Measurements from ENCODE around the gene HTT. TPM values are rescaled to one million over a fixed set of nuclear protein-coding genes. Genes with fewer than 3 reads are reported as not detected.

HTT gene
- total and polyA plus RNA-seq, 12 donors: 16.1 to 77.1 (median 47.1) TPM

DNA sequence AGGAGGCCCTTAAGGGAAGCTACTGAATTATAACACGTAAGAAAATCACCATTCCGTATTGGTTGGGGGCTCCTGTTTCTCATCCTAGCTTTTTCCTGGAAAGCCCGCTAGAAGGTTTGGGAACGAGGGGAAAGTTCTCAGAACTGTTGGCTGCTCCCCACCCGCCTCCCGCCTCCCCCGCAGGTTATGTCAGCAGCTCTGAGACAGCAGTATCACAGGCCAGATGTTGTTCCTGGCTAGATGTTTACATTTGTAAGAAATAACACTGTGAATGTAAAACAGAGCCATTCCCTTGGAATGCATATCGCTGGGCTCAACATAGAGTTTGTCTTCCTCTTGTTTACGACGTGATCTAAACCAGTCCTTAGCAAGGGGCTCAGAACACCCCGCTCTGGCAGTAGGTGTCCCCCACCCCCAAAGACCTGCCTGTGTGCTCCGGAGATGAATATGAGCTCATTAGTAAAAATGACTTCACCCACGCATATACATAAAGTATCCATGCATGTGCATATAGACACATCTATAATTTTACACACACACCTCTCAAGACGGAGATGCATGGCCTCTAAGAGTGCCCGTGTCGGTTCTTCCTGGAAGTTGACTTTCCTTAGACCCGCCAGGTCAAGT lies 167.5 kb downstream of the HTT start:
- H3K9me3 ChIP-seq (replicated peaks in 1 of 3): no peaks in the 10 kb centered on the region
- TF ChIP-seq, protein P1, sequence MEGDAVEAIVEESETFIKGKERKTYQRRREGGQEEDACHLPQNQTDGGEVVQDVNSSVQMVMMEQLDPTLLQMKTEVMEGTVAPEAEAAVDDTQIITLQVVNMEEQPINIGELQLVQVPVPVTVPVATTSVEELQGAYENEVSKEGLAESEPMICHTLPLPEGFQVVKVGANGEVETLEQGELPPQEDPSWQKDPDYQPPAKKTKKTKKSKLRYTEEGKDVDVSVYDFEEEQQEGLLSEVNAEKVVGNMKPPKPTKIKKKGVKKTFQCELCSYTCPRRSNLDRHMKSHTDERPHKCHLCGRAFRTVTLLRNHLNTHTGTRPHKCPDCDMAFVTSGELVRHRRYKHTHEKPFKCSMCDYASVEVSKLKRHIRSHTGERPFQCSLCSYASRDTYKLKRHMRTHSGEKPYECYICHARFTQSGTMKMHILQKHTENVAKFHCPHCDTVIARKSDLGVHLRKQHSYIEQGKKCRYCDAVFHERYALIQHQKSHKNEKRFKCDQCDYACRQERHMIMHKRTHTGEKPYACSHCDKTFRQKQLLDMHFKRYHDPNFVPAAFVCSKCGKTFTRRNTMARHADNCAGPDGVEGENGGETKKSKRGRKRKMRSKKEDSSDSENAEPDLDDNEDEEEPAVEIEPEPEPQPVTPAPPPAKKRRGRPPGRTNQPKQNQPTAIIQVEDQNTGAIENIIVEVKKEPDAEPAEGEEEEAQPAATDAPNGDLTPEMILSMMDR (IDR thresholded peaks at IDR 0.05): no peak
- no peak for TF ChIP-seq POLR2A (IDR thresholded peaks at IDR 0.05)
- H3K4me1 ChIP-seq (replicated peaks in 1 of 2): no peaks in the 10 kb centered on the region
- peaks cover 0 to 39% of the 10 kb centered on the region in 2 donors for H3K36me3 ChIP-seq (replicated peaks in 1 of 2)
- intact Hi-C loops (cut with DNase I): no loop called here
- no peak overlapping the region for H3K27ac ChIP-seq
- no peaks in the 10 kb centered on the region for H3K27me3 ChIP-seq
- 81 to 91% (median 84%) methylated on average over 17 of the region's 17 CpGs for WGBS, 4 donors
- no peak overlapping the region for H3K4me3 ChIP-seq
- no peak for DNase-seq

DNA sequence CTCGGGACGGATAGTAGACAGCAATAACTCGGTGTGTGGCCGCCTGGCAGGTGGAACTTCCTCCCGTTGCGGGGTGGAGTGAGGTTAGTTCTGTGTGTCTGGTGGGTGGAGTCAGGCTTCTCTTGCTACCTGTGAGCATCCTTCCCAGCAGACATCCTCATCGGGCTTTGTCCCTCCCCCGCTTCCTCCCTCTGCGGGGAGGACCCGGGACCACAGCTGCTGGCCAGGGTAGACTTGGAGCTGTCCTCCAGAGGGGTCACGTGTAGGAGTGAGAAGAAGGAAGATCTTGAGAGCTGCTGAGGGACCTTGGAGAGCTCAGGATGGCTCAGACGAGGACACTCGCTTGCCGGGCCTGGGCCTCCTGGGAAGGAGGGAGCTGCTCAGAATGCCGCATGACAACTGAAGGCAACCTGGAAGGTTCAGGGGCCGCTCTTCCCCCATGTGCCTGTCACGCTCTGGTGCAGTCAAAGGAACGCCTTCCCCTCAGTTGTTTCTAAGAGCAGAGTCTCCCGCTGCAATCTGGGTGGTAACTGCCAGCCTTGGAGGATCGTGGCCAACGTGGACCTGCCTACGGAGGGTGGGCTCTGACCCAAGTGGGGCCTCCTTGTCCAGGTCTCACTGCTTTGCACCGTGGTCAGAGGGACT lies 168.8 kb downstream of the HTT start:
- intact Hi-C loops (cut with DNase I): no loop called here
- no peak overlapping the region for H3K27ac ChIP-seq

DNA sequence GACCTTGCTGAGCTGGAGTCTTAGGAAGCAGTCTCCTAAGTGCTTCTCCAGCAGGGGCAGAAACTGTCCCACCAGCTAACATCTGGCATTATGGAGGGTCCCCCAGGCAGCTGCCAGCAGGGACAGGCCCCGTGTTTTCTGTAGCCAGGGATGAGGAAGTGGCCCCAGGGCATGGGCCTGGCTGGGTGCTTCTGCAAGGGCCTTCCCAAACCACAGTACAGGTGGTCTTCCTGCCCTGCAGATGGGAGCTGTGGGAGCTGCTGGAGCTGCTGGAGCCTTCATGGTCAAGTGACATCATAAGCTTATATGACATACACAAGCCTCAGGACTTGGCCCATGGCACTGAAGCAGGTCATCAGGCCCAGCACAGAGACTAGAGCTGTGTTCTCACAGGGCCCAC lies 169.5 kb downstream of the HTT start:
- intact Hi-C loops (cut with DNase I): no loop called here

More for the DNA sequence above, 168.8 kb downstream of the HTT start:
- 81 to 88% (median 83%) methylated on average over 12 to 23 of the region's 23 CpGs for WGBS, 4 donors
- Histone ChIP-seq H3K27me3 (no peaks in the 10 kb centered on the region), H3K4me1 (replicated peaks in 1 of 2) (no peaks in the 10 kb centered on the region), H3K36me3 (replicated peaks in 1 of 2) (peaks cover 0 to 38% of the 10 kb centered on the region in 2 donors), H3K9me3 (replicated peaks in 1 of 3) (no peaks in the 10 kb centered on the region), H3K4me3 (no peak overlapping the region)
- TF ChIP-seq, protein P1 (IDR thresholded peaks at IDR 0.05): no peak
- TF ChIP-seq POLR2A (IDR thresholded peaks at IDR 0.05): no peak
- no peak for DNase-seq

DNA sequence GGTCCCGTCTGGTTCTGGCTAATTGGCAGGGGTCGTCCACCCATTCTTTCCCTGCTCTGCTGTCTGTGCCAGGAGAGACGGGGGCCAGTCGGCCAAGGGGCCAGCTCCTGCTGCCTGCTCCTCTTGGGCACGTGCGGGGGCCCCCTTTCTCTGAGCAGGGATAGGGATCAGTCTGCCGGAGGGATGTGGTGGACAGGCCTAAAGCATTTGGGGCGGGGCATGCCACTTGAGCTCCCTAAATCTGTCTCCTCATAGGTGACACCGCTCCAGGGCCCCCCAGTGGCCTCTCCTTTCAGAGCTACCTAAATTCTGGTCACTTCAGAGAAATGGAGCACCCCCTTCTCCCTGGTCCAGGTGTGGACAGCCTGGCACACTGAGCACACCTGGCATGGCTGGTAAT lies 170.3 kb downstream of the HTT start:
- Histone ChIP-seq H3K9me3 (replicated peaks in 1 of 3) (no peaks in the 10 kb centered on the region), H3K36me3 (replicated peaks in 1 of 2) (peaks cover 0 to 23% of the 10 kb centered on the region in 2 donors), H3K4me3 (no peak overlapping the region), H3K27me3 (no peaks in the 10 kb centered on the region), H3K27ac (no peak overlapping the region), H3K4me1 (replicated peaks in 1 of 2) (no peaks in the 10 kb centered on the region)
- no peak for TF ChIP-seq POLR2A (IDR thresholded peaks at IDR 0.05)
- TF ChIP-seq, protein P1 (IDR thresholded peaks at IDR 0.05): no peak
- intact Hi-C loops (cut with DNase I): no loop called here
- WGBS, 4 donors: 88 to 97% (median 90%) methylated on average over 7 to 9 of the region's 9 CpGs
- no peak for DNase-seq

More for the DNA sequence above, 169.5 kb downstream of the HTT start:
- no peak for DNase-seq
- WGBS, 4 donors: 50 to 72% (median 67%) methylated on average over 1 of the region's 1 CpG; no CpG with 5 or more reads in 1 of the 4 donors
- H3K4me3 ChIP-seq: no peak overlapping the region
- H3K9me3 ChIP-seq (replicated peaks in 1 of 3): no peaks in the 10 kb centered on the region
- no peak for TF ChIP-seq POLR2A (IDR thresholded peaks at IDR 0.05)
- TF ChIP-seq, protein P1 (IDR thresholded peaks at IDR 0.05): no peak
- H3K27ac ChIP-seq: no peak overlapping the region
- H3K36me3 ChIP-seq (replicated peaks in 1 of 2): peaks cover 0 to 30% of the 10 kb centered on the region in 2 donors
- no peaks in the 10 kb centered on the region for H3K4me1 ChIP-seq (replicated peaks in 1 of 2)
- no peaks in the 10 kb centered on the region for H3K27me3 ChIP-seq

Data from adrenal gland (tissue), 12 donors.